Prostate gland (tissue), 2 donors: Measurements from ENCODE around the gene YARS1.

Experiments used
- POLR2A ChIP-seq: fragments of 450-650 bp; IDR thresholded peaks from one replicate; pipeline ENCODE4 v1.6.1; 2016; ENCODE audit warnings: antibody characterized with exemption, mild to moderate bottlenecking
- TF ChIP-seq, protein P1 (sequence below), 4 experiments: fragments of 200-600 bp in 2 of 4; fragments of 450-650 bp in 2 of 4; sonication (generic) in 2 of 4; IDR thresholded peaks; 1 replicate in 3 of 4; 2 replicates in 1 of 4; pipeline ENCODE4 v1.5.1; 2016 to 2019; ENCODE audit warnings: antibody characterized with exemption in 4 of 4, mild to moderate bottlenecking in 2 of 4, moderate library complexity in 2 of 4

DNA sequence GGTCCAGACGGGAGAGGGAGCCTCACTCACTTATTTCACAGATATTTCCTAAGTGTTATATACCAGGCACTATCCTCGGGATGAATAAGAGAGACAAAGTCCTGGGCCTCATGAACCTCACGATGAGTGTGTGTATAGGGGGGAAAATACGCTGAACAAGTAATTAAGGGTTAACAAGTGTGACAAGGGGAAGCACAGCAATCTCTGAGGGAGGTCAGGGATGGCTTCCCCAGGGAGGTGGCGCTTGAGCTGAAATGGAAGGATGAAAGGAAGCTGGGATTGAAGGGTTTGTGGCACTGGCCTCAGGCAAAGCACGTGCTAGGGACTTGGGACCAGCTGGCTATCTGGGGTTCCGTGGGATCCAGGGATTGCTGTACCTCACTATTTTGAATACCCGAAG, 68.2 kb downstream of the YARS1 start:
- no peak for TF ChIP-seq POLR2A
- TF ChIP-seq, protein P1, sequence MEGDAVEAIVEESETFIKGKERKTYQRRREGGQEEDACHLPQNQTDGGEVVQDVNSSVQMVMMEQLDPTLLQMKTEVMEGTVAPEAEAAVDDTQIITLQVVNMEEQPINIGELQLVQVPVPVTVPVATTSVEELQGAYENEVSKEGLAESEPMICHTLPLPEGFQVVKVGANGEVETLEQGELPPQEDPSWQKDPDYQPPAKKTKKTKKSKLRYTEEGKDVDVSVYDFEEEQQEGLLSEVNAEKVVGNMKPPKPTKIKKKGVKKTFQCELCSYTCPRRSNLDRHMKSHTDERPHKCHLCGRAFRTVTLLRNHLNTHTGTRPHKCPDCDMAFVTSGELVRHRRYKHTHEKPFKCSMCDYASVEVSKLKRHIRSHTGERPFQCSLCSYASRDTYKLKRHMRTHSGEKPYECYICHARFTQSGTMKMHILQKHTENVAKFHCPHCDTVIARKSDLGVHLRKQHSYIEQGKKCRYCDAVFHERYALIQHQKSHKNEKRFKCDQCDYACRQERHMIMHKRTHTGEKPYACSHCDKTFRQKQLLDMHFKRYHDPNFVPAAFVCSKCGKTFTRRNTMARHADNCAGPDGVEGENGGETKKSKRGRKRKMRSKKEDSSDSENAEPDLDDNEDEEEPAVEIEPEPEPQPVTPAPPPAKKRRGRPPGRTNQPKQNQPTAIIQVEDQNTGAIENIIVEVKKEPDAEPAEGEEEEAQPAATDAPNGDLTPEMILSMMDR (IDR thresholded peaks at IDR 0.05) = no peak
